HG03565 (cell line): ENCODE results near the gene LRFN4.
"Not testable (repeated sequence)": the region's sequence is repeated elsewhere in the genome, so short reads cannot be mapped to it uniquely, and the experiment has no call there.

Experiments
- ATAC-seq: cut with Tn5 transposase; IDR thresholded peaks from one replicate; pipeline ENCODE4 v1.9.1; 2021; ENCODE audit warnings: mild to moderate bottlenecking, moderate library complexity; ENCODE audit not compliant: unreplicated experiment

The LRFN4 gene

GRCh38 chr11:66856496-66857233 is at the start of gene LRFN4:
Gene LRFN4 (plus strand): TSS chr11:66857064. CDS start chr11:66857745, 681 bp downstream.
- ATAC-seq, result peak; percentile 18

GRCh38 chr11:66809592-66809991 is 47.3 kb upstream of the LRFN4 start:
- no peak for ATAC-seq

- no peak for ATAC-seq
Measured at GRCh38 chr11:66810576-66811185, 46.2 kb upstream of the LRFN4 start.

GRCh38 chr11:66814678-66815077 is 42.2 kb upstream of the LRFN4 start:
- ATAC-seq, result no peak

GRCh38 chr11:66815646-66816045 is 41.2 kb upstream of the LRFN4 start:
- no peak for ATAC-seq

GRCh38 chr11:66818231-66818955 is 38.5 kb upstream of the LRFN4 start:
- ATAC-seq, result no peak

- ATAC-seq, result no peak
Measured at GRCh38 chr11:66820381-66820780, 36.5 kb upstream of the LRFN4 start.

GRCh38 chr11:66820901-66821300 is 36.0 kb upstream of the LRFN4 start:
- ATAC-seq, result no peak

GRCh38 chr11:66823700-66824099 is 33.2 kb upstream of the LRFN4 start:
- ATAC-seq, result no peak

GRCh38 chr11:66824573-66824972 is 32.3 kb upstream of the LRFN4 start:
- ATAC-seq, result not testable (repeated sequence)

- no peak for ATAC-seq
Measured at GRCh38 chr11:66834539-66834845, 22.4 kb upstream of the LRFN4 start.

GRCh38 chr11:66834943-66835342 is 21.9 kb upstream of the LRFN4 start:
- ATAC-seq, result no peak

GRCh38 chr11:66835768-66836405 is 21.0 kb upstream of the LRFN4 start:
- no peak for ATAC-seq

- ATAC-seq, result no peak
Measured at GRCh38 chr11:66840317-66841091, 16.4 kb upstream of the LRFN4 start.

GRCh38 chr11:66841861-66842260 is 15.0 kb upstream of the LRFN4 start:
- ATAC-seq, result no peak

- peak; percentile 14 for ATAC-seq
Measured at GRCh38 chr11:66842501-66842895, 14.4 kb upstream of the LRFN4 start.

- peak; percentile 78 for ATAC-seq
Measured at GRCh38 chr11:66842896-66843775, 13.7 kb upstream of the LRFN4 start, which contains the start of gene RCE1. Gene RCE1 (plus strand): TSS chr11:66843441. CDS start chr11:66843456, 15 bp downstream.

GRCh38 chr11:66843776-66844495 is 12.9 kb upstream of the LRFN4 start:
- no peak for ATAC-seq

- ATAC-seq, result no peak
Measured at GRCh38 chr11:66844496-66845142, 12.2 kb upstream of the LRFN4 start.
